Measurements from ENCODE around the gene SPAG5. TPM values are rescaled to one million over a fixed set of nuclear protein-coding genes. Genes with fewer than 3 reads are reported as not detected.

Gene SPAG5
- total RNA-seq, 4 donors from 2014 or later = 1.4 to 4.9 (median 2.6) TPM

DNA sequence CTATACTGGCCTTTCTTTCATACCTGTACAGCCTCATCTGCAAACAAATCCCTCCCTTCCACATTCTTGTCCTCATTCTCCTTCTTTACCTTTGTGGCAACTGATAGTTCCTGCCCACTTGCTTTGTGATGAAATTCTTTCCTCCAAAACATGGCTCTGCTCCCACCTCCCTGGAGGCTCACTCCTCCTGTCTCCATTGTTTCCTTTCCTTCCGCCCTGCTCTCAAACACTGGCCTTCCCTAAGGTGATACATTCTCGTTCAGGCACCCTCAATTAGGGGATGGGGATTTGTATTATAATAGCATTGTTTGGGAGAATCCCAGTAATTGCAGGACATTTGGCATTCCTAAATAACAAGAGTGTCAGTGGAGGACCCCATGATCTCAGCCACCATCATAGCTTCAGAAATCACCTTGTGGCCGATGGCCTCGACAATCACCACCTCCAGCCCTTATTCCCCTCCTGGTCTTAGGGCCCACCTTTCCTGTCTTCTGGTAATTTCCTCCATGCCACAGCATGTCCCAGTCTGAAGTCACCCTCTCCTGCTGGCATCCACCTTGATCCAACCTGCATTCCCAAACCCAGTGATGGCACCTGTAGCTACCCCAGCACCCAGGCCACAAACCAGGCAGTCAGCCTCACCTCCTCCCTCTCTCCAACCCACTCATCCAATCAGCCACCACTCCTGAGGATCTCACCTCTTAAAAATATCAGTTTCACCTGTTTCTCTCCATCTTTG, 54.3 kb downstream of the SPAG5 start:
- whole genome bisulfite sequencing, 2 donors (ENCODE audit: low coverage in 1 of 2) = 72 to 85% methylated on average over 3 to 4 of the region's 4 CpGs
- Histone ChIP-seq H3K4me3 (no peak overlapping the region), H3K27me3 (no peaks in the 10 kb centered on the region), H3K9me3 (no peaks in the 10 kb centered on the region), H3K27ac (no peak overlapping the region), H3K4me1 (peaks cover 0 to 15% (median 2%) of the 10 kb centered on the region in 3 donors), H3K36me3 (peaks cover 0 to 19% of the 10 kb centered on the region in 2 donors)
- no peak for ATAC-seq
- no peak for TF ChIP-seq POLR2AphosphoS5 (IDR thresholded peaks at IDR 0.05)
- no peak for TF ChIP-seq POLR2A (IDR thresholded peaks at IDR 0.05)
- no peak for TF ChIP-seq EP300 (IDR thresholded peaks at IDR 0.05)
- TF ChIP-seq, protein P1, sequence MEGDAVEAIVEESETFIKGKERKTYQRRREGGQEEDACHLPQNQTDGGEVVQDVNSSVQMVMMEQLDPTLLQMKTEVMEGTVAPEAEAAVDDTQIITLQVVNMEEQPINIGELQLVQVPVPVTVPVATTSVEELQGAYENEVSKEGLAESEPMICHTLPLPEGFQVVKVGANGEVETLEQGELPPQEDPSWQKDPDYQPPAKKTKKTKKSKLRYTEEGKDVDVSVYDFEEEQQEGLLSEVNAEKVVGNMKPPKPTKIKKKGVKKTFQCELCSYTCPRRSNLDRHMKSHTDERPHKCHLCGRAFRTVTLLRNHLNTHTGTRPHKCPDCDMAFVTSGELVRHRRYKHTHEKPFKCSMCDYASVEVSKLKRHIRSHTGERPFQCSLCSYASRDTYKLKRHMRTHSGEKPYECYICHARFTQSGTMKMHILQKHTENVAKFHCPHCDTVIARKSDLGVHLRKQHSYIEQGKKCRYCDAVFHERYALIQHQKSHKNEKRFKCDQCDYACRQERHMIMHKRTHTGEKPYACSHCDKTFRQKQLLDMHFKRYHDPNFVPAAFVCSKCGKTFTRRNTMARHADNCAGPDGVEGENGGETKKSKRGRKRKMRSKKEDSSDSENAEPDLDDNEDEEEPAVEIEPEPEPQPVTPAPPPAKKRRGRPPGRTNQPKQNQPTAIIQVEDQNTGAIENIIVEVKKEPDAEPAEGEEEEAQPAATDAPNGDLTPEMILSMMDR (IDR thresholded peaks at IDR 0.05) = no peak

DNA sequence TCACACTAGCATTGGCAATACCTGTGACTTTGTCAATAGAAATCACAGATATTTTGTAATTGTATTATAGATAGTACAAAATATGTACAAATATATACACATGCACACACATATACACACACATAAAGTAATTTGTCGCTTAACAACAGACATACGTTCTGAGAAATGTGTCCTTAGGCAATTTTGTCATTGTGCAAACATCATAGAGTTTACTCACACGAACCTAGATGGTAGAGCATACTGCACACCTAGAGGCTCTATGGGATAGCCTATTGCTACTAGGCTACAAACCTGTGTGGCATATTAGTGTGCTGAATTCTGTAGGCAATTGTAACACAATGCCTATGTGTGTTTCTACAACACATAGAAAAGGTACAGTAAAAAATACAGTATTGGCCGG, 57.4 kb downstream of the SPAG5 start:
- WGBS, 2 donors (ENCODE audit: low coverage in 1 of 2) = 82 to 87% methylated on average over 3 to 4 of the region's 4 CpGs
- H3K27me3 ChIP-seq = no peaks in the 10 kb centered on the region
- H3K36me3 ChIP-seq = peaks cover 0 to 4% of the 10 kb centered on the region in 2 donors
- TF ChIP-seq POLR2AphosphoS5 (IDR thresholded peaks at IDR 0.05) (no peak), EP300 (IDR thresholded peaks at IDR 0.05) (no peak), POLR2A (IDR thresholded peaks at IDR 0.05) (no peak)
- TF ChIP-seq, protein P1 (IDR thresholded peaks at IDR 0.05) = no peak
- H3K9me3 ChIP-seq = no peaks in the 10 kb centered on the region
- no peak overlapping the region for H3K27ac ChIP-seq
- no peak overlapping the region for H3K4me3 ChIP-seq
- no peak for ATAC-seq
- no peaks in the 10 kb centered on the region for H3K4me1 ChIP-seq

DNA sequence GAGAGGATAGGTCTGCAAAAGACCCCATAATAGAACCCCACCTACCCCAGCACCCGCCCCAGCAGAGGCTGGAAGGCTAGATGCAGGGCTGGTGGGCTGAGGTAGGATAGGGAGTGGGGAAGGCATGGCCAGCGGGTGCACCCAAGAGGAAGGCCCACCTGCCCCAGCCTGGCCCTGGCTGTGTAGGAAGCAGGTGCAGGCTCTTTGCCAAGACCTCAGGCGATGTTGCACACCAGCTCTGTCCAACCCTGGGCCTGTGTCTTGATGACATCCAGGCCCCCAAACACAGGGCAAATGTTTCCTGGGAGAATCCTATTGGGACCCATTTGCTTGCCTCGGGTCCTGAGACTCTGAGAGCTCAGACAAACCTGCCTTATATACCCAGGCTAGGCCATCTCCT, 58.6 kb downstream of the SPAG5 start:
- H3K4me3 ChIP-seq = no peak overlapping the region
- H3K27ac ChIP-seq = no peak overlapping the region
- whole genome bisulfite sequencing, 2 donors (ENCODE audit: low coverage in 1 of 2) = no CpG with 5 or more reads among the region's 4 CpGs
- no peaks in the 10 kb centered on the region for H3K9me3 ChIP-seq
- ATAC-seq = no peak
- TF ChIP-seq, protein P1 (IDR thresholded peaks at IDR 0.05) = no peak
- no peak for TF ChIP-seq EP300 (IDR thresholded peaks at IDR 0.05)
- no peak for TF ChIP-seq POLR2AphosphoS5 (IDR thresholded peaks at IDR 0.05)
- TF ChIP-seq POLR2A (IDR thresholded peaks at IDR 0.05) = no peak
- no peaks in the 10 kb centered on the region for H3K4me1 ChIP-seq
- no peaks in the 10 kb centered on the region for H3K27me3 ChIP-seq
- H3K36me3 ChIP-seq = no peaks in the 10 kb centered on the region

DNA sequence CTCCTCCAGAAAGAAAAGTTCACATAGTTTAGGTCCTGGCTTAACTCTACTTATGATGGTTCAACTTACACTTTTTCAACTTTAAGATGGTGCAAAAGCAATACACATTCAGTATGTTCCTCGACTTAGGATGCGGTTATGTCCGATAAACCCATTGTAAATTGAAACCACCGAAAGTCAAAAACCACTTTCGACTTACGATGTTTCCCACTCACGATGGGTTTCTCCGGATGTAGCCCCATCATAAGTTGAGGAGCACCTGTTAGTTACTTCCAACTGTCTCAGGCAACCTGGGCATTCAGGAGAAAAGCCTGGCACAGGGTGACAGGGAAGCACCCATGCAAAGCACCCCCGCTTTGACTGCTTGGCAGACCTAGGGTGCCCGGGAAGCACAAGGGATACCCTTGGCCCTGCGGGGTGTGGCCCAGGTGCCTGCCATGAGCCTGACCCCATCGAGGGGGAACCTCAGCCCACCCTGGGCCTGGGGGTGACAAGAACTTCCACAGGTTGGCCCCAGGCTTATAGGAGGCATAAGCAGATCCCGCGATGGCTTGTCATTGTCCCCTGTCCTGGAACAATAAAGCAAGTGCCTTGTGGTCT, 60.4 kb downstream of the SPAG5 start:
- Histone ChIP-seq H3K36me3 (no peaks in the 10 kb centered on the region), H3K27me3 (peaks cover under 1% of the 10 kb centered on the region), H3K9me3 (no peaks in the 10 kb centered on the region), H3K4me3 (no peak overlapping the region), H3K4me1 (no peaks in the 10 kb centered on the region), H3K27ac (no peak overlapping the region)
- ATAC-seq = no peak
- 77 to 86% methylated on average over 10 to 11 of the region's 14 CpGs for WGBS, 2 donors (ENCODE audit: low coverage in 1 of 2)
- TF ChIP-seq, protein P1 (IDR thresholded peaks at IDR 0.05) = no peak
- TF ChIP-seq POLR2A (IDR thresholded peaks at IDR 0.05) (no peak), POLR2AphosphoS5 (IDR thresholded peaks at IDR 0.05) (no peak), EP300 (IDR thresholded peaks at IDR 0.05) (no peak)

DNA sequence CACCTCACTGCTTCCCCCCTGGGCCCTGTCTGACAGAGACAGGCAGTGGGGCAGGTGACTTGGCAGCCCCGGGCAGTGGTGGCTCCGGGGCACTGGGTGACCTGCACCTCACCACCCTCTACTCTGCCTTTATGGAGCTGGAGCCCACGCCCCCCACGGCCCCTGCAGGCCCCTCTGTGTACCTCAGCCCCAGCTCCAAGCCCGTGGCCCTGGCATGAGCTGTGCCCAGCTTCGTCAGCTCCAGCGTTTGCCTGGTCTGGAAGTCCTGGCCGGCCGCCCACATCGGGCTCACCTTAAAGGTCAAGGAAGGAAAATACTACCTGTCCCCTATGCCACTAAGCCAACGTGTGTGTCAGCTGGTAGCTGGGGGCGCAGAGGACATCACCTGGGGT, 61.6 kb downstream of the SPAG5 start:
- ATAC-seq = no peak

More for the DNA sequence above, 61.6 kb downstream of the SPAG5 start:
- H3K9me3 ChIP-seq = no peaks in the 10 kb centered on the region
- no peaks in the 10 kb centered on the region for H3K4me1 ChIP-seq
- 86% methylated on average over 1 of the region's 12 CpGs; no CpG with 5 or more reads in 1 of the 2 donors for WGBS, 2 donors (ENCODE audit: low coverage in 1 of 2)
- TF ChIP-seq EP300 (IDR thresholded peaks at IDR 0.05) = no peak
- no peak for TF ChIP-seq POLR2A (IDR thresholded peaks at IDR 0.05)
- TF ChIP-seq, protein P1 (IDR thresholded peaks at IDR 0.05) = no peak
- no peak for TF ChIP-seq POLR2AphosphoS5 (IDR thresholded peaks at IDR 0.05)
- no peaks in the 10 kb centered on the region for H3K36me3 ChIP-seq
- peaks cover 12% of the 10 kb centered on the region for H3K27me3 ChIP-seq
- no peak overlapping the region for H3K27ac ChIP-seq
- H3K4me3 ChIP-seq = no peak overlapping the region

All from gastroesophageal sphincter (tissue), 4 donors.